Measurements from ENCODE around the gene CRYZL1.

CRYZL1 gene

GRCh38 chr21:33663241-33663640, 21.7 kb upstream of the CRYZL1 start:
- H2AFZ ChIP-seq (ENCODE audit: low read depth, low read length): no peak overlapping the region
- H3K4me2 ChIP-seq (ENCODE audit: low read length, poor library complexity, severe bottlenecking): no peak overlapping the region
- H3K4ac ChIP-seq (ENCODE audit: low read depth in 1 of 2, low read length in 2 of 2): no peak overlapping the region
- no peaks in the 10 kb centered on the region for H3K27me3 ChIP-seq (ENCODE audit: control insufficient read depth in 1 of 2, insufficient read depth in 1 of 2, low read length in 2 of 2)
- no peak overlapping the region for H2AK5ac ChIP-seq (ENCODE audit: low read length, severe bottlenecking)
- peaks cover 6% of the 10 kb centered on the region for H3K4me1 ChIP-seq (ENCODE audit: control insufficient read depth, insufficient read depth, low read depth, low read length)
- no peak overlapping the region for H3K27ac ChIP-seq (ENCODE audit: low read length, poor library complexity, severe bottlenecking)
- peaks cover 18% of the 10 kb centered on the region for H3K79me1 ChIP-seq (replicated peaks; ENCODE audit: low read length, poor library complexity, severe bottlenecking)
- peak overlapping the region; percentile 3 for H3K9ac ChIP-seq (ENCODE audit: low read length)
- no peak overlapping the region for H3K23ac ChIP-seq (ENCODE audit: low read length in 2 of 2)
- H3K36me3 ChIP-seq (ENCODE audit: control insufficient read depth in 1 of 2, insufficient read depth in 2 of 2, low read depth in 1 of 2, low read length in 2 of 2): no peaks in the 10 kb centered on the region
- no peak overlapping the region for H2BK5ac ChIP-seq (ENCODE audit: low read depth, low read length, poor library complexity, severe bottlenecking)
- no peak overlapping the region for H3K4me3 ChIP-seq (ENCODE audit: insufficient read depth in 1 of 2, low read depth in 1 of 2, low read length in 2 of 2)
- H3K14ac ChIP-seq (ENCODE audit: low read length in 2 of 2): no peak overlapping the region
- no peak overlapping the region for H4K8ac ChIP-seq (ENCODE audit: low read length)
- no peak for DNase-seq
- WGBS: 100% methylated on average over 2 of the region's 2 CpGs
- no peak overlapping the region for H2BK120ac ChIP-seq (ENCODE audit: low read depth, low read length)
- H3K9me3 ChIP-seq (ENCODE audit: control insufficient read depth, low read length): no peaks in the 10 kb centered on the region
- H2BK15ac ChIP-seq (ENCODE audit: low read depth, poor library complexity, severe bottlenecking): no peak overlapping the region
- H3K18ac ChIP-seq (ENCODE audit: low read depth in 1 of 2, low read length in 2 of 2): no peak overlapping the region
- H2BK12ac ChIP-seq (ENCODE audit: low read length in 2 of 2): no peak overlapping the region
- H4K91ac ChIP-seq (ENCODE audit: low read length): no peak overlapping the region

- Histone ChIP-seq H2AK5ac (ENCODE audit: low read length, severe bottlenecking) (no peak overlapping the region), H3K4ac (ENCODE audit: low read depth in 1 of 2, low read length in 2 of 2) (no peak overlapping the region), H3K4me1 (ENCODE audit: control insufficient read depth, insufficient read depth, low read depth, low read length) (peaks cover 6% of the 10 kb centered on the region), H3K9me3 (ENCODE audit: control insufficient read depth, low read length) (no peaks in the 10 kb centered on the region), H3K23ac (ENCODE audit: low read length in 2 of 2) (no peak overlapping the region), H3K27me3 (ENCODE audit: control insufficient read depth in 1 of 2, insufficient read depth in 1 of 2, low read length in 2 of 2) (no peaks in the 10 kb centered on the region), H3K79me1 (replicated peaks; ENCODE audit: low read length, poor library complexity, severe bottlenecking) (peaks cover 17% of the 10 kb centered on the region), H2AFZ (ENCODE audit: low read depth, low read length) (no peak overlapping the region), H2BK12ac (ENCODE audit: low read length in 2 of 2) (no peak overlapping the region), H3K4me3 (ENCODE audit: insufficient read depth in 1 of 2, low read depth in 1 of 2, low read length in 2 of 2) (no peak overlapping the region), H3K18ac (ENCODE audit: low read depth in 1 of 2, low read length in 2 of 2) (no peak overlapping the region), H4K91ac (ENCODE audit: low read length) (no peak overlapping the region), H2BK5ac (ENCODE audit: low read depth, low read length, poor library complexity, severe bottlenecking) (no peak overlapping the region), H2BK15ac (ENCODE audit: low read depth, poor library complexity, severe bottlenecking) (no peak overlapping the region), H3K27ac (ENCODE audit: low read length, poor library complexity, severe bottlenecking) (no peak overlapping the region), H2BK120ac (ENCODE audit: low read depth, low read length) (no peak overlapping the region), H3K9ac (ENCODE audit: low read length) (no peak overlapping the region), H4K8ac (ENCODE audit: low read length) (no peak overlapping the region), H3K14ac (ENCODE audit: low read length in 2 of 2) (no peak overlapping the region), H3K36me3 (ENCODE audit: control insufficient read depth in 1 of 2, insufficient read depth in 2 of 2, low read depth in 1 of 2, low read length in 2 of 2) (no peaks in the 10 kb centered on the region), H3K4me2 (ENCODE audit: low read length, poor library complexity, severe bottlenecking) (no peak overlapping the region)
- WGBS: 94% methylated on average over 3 of the region's 3 CpGs
- DNase-seq: no peak
Measured at GRCh38 chr21:33662046-33662445, 20.5 kb upstream of the CRYZL1 start.

GRCh38 chr21:33661146-33661545, 19.6 kb upstream of the CRYZL1 start:
- H3K27ac ChIP-seq (ENCODE audit: low read length, poor library complexity, severe bottlenecking): no peak overlapping the region
- no peak overlapping the region for H2AK5ac ChIP-seq (ENCODE audit: low read length, severe bottlenecking)
- H3K14ac ChIP-seq (ENCODE audit: low read length in 2 of 2): no peak overlapping the region
- H3K4me2 ChIP-seq (ENCODE audit: low read length, poor library complexity, severe bottlenecking): no peak overlapping the region
- 94% methylated on average over 1 of the region's 1 CpG for WGBS
- H3K4me3 ChIP-seq (ENCODE audit: insufficient read depth in 1 of 2, low read depth in 1 of 2, low read length in 2 of 2): no peak overlapping the region
- H2BK120ac ChIP-seq (ENCODE audit: low read depth, low read length): no peak overlapping the region
- H2BK5ac ChIP-seq (ENCODE audit: low read depth, low read length, poor library complexity, severe bottlenecking): no peak overlapping the region
- no peak overlapping the region for H2AFZ ChIP-seq (ENCODE audit: low read depth, low read length)
- H3K18ac ChIP-seq (ENCODE audit: low read depth in 1 of 2, low read length in 2 of 2): no peak overlapping the region
- H3K9ac ChIP-seq (ENCODE audit: low read length): no peak overlapping the region
- no peak overlapping the region for H3K23ac ChIP-seq (ENCODE audit: low read length in 2 of 2)
- peaks cover 8% of the 10 kb centered on the region for H3K4me1 ChIP-seq (ENCODE audit: control insufficient read depth, insufficient read depth, low read depth, low read length)
- no peak overlapping the region for H2BK15ac ChIP-seq (ENCODE audit: low read depth, poor library complexity, severe bottlenecking)
- DNase-seq: no peak
- no peak overlapping the region for H4K8ac ChIP-seq (ENCODE audit: low read length)
- H3K27me3 ChIP-seq (ENCODE audit: control insufficient read depth in 1 of 2, insufficient read depth in 1 of 2, low read length in 2 of 2): no peaks in the 10 kb centered on the region
- H3K9me3 ChIP-seq (ENCODE audit: control insufficient read depth, low read length): no peaks in the 10 kb centered on the region
- H2BK12ac ChIP-seq (ENCODE audit: low read length in 2 of 2): no peak overlapping the region
- H4K91ac ChIP-seq (ENCODE audit: low read length): no peak overlapping the region
- H3K4ac ChIP-seq (ENCODE audit: low read depth in 1 of 2, low read length in 2 of 2): no peak overlapping the region
- no peaks in the 10 kb centered on the region for H3K36me3 ChIP-seq (ENCODE audit: control insufficient read depth in 1 of 2, insufficient read depth in 2 of 2, low read depth in 1 of 2, low read length in 2 of 2)
- H3K79me1 ChIP-seq (replicated peaks; ENCODE audit: low read length, poor library complexity, severe bottlenecking): peaks cover 14% of the 10 kb centered on the region

GRCh38 chr21:33660406-33660805, 18.9 kb upstream of the CRYZL1 start:
- WGBS: 95% methylated on average over 1 of the region's 1 CpG
- Histone ChIP-seq H3K23ac (ENCODE audit: low read length in 2 of 2) (no peak overlapping the region), H3K36me3 (ENCODE audit: control insufficient read depth in 1 of 2, insufficient read depth in 2 of 2, low read depth in 1 of 2, low read length in 2 of 2) (no peaks in the 10 kb centered on the region)

More at GRCh38 chr21:33660406-33660805, 18.9 kb upstream of the CRYZL1 start:
- H3K9ac ChIP-seq (ENCODE audit: low read length): no peak overlapping the region
- no peak overlapping the region for H3K4ac ChIP-seq (ENCODE audit: low read depth in 1 of 2, low read length in 2 of 2)
- no peak overlapping the region for H2BK120ac ChIP-seq (ENCODE audit: low read depth, low read length)
- no peak overlapping the region for H3K27ac ChIP-seq (ENCODE audit: low read length, poor library complexity, severe bottlenecking)
- H2BK5ac ChIP-seq (ENCODE audit: low read depth, low read length, poor library complexity, severe bottlenecking): no peak overlapping the region
- no peak overlapping the region for H2AFZ ChIP-seq (ENCODE audit: low read depth, low read length)
- no peak overlapping the region for H3K14ac ChIP-seq (ENCODE audit: low read length in 2 of 2)
- no peak overlapping the region for H4K91ac ChIP-seq (ENCODE audit: low read length)
- no peak overlapping the region for H2BK12ac ChIP-seq (ENCODE audit: low read length in 2 of 2)
- no peak overlapping the region for H2AK5ac ChIP-seq (ENCODE audit: low read length, severe bottlenecking)
- H3K79me1 ChIP-seq (replicated peaks; ENCODE audit: low read length, poor library complexity, severe bottlenecking): peaks cover 14% of the 10 kb centered on the region
- H3K4me3 ChIP-seq (ENCODE audit: insufficient read depth in 1 of 2, low read depth in 1 of 2, low read length in 2 of 2): no peak overlapping the region
- no peak for DNase-seq
- H3K4me2 ChIP-seq (ENCODE audit: low read length, poor library complexity, severe bottlenecking): no peak overlapping the region
- no peak overlapping the region for H2BK15ac ChIP-seq (ENCODE audit: low read depth, poor library complexity, severe bottlenecking)
- no peak overlapping the region for H3K18ac ChIP-seq (ENCODE audit: low read depth in 1 of 2, low read length in 2 of 2)
- H3K27me3 ChIP-seq (ENCODE audit: control insufficient read depth in 1 of 2, insufficient read depth in 1 of 2, low read length in 2 of 2): no peaks in the 10 kb centered on the region
- H3K4me1 ChIP-seq (ENCODE audit: control insufficient read depth, insufficient read depth, low read depth, low read length): peaks cover 8% of the 10 kb centered on the region
- no peaks in the 10 kb centered on the region for H3K9me3 ChIP-seq (ENCODE audit: control insufficient read depth, low read length)
- no peak overlapping the region for H4K8ac ChIP-seq (ENCODE audit: low read length)
